Stomach smooth muscle (tissue), 2 donors: ENCODE data around the gene SH2D3C.
A peak's percentile ranks its signal among the peaks of the same experiment; 100 is the strongest.

ENCODE experiments used
- H3K27ac ChIP-seq: one replicate; pipeline ENCODE4 v1.7.0; 2013; ENCODE audit warnings: mild to moderate bottlenecking, low read length, inconsistent platforms
- H3K27me3 ChIP-seq, 2 donors: one replicate each; pipeline ENCODE4 v1.7.0; 2013; ENCODE audit warnings: low read length in 2 of 2; ENCODE audit not compliant: insufficient read depth in 2 of 2, control insufficient read depth in 1 of 2
- H3K36me3 ChIP-seq, 2 donors: one replicate each; pipeline ENCODE4 v1.7.0; 2013; ENCODE audit warnings: low read length in 2 of 2; ENCODE audit not compliant: control insufficient read depth in 2 of 2, insufficient read depth in 2 of 2
- H3K4me1 ChIP-seq: one replicate; pipeline ENCODE4 v1.7.0; 2013; ENCODE audit warnings: low read length; ENCODE audit not compliant: control insufficient read depth, insufficient read depth
- H3K4me3 ChIP-seq, 2 donors: one replicate each; pipeline ENCODE4 v1.7.0; 2013; ENCODE audit warnings: low read length in 2 of 2
- H3K9ac ChIP-seq, 2 donors: one replicate each; pipeline ENCODE4 v1.7.0; 2013; ENCODE audit warnings: low read length in 2 of 2, mild to moderate bottlenecking in 1 of 2
- H3K9me3 ChIP-seq, 2 donors: one replicate each; pipeline ENCODE4 v1.7.0; 2013; ENCODE audit warnings: low read length in 2 of 2; ENCODE audit not compliant: control insufficient read depth in 2 of 2
- donor health status: healthy.
- donor health status: Pancreatic carcinoma.

Gene SH2D3C

GRCh38 chr9:127749090-127749787, 29.2 kb downstream of the SH2D3C start:
- Histone ChIP-seq H3K27ac (no peak overlapping the region), H3K9me3 (no peaks in the 10 kb centered on the region), H3K27me3 (peaks cover 14 to 31% of the 10 kb centered on the region in 2 donors), H3K4me1 (peaks cover under 1% of the 10 kb centered on the region), H3K9ac (no peak overlapping the region), H3K36me3 (no peaks in the 10 kb centered on the region), H3K4me3 (no peak overlapping the region)

- no peak overlapping the region for H3K9ac ChIP-seq
- peaks cover 12 to 23% of the 10 kb centered on the region in 2 donors for H3K27me3 ChIP-seq
- no peak overlapping the region for H3K4me3 ChIP-seq
- no peak overlapping the region for H3K27ac ChIP-seq
- no peaks in the 10 kb centered on the region for H3K36me3 ChIP-seq
- no peaks in the 10 kb centered on the region for H3K4me1 ChIP-seq
- no peaks in the 10 kb centered on the region for H3K9me3 ChIP-seq
These were observed 31.4 kb downstream of the SH2D3C start for GRCh38 chr9:127746959-127747569.

DNA sequence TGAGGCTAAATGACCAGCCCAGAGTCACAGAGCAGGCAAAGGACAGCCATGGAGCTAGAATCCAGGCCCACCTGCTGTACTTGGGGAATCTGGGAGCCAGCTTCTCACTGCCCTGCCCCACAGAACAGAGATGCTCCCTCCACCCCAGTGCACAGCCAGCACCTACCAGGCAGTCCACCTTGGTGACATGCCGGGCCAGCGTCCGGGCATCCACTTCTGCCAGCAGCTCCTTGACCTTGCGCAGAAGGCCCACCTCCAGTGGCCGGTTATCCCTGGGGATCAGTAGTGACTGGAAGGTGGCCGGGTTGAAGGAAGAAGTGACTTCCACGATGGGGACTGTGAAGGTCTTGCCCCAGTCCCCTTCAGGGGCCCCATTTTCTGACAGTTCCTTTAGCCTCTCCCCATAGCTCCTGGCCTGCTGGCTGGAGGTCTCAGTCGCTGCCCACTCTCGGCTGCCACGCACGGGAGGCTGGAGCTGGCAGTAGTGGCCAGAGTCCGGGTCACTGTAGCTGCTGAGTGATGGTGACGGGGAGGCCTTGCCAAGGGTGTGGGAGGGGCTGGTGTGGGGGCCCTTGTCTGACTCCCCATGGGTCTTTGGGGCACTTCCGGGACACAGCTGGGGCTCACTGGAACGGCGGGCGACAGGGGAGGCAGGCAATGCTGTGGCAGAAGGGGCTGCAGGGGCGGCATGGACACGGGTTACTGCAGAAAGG, 33.9 kb downstream of the SH2D3C start:
- Histone ChIP-seq H3K36me3 (no peaks in the 10 kb centered on the region), H3K27ac (no peak overlapping the region), H3K9me3 (no peaks in the 10 kb centered on the region), H3K9ac (no peak overlapping the region), H3K4me3 (no peak overlapping the region), H3K4me1 (peaks cover 8% of the 10 kb centered on the region), H3K27me3 (peaks cover 15 to 18% of the 10 kb centered on the region in 2 donors)

DNA sequence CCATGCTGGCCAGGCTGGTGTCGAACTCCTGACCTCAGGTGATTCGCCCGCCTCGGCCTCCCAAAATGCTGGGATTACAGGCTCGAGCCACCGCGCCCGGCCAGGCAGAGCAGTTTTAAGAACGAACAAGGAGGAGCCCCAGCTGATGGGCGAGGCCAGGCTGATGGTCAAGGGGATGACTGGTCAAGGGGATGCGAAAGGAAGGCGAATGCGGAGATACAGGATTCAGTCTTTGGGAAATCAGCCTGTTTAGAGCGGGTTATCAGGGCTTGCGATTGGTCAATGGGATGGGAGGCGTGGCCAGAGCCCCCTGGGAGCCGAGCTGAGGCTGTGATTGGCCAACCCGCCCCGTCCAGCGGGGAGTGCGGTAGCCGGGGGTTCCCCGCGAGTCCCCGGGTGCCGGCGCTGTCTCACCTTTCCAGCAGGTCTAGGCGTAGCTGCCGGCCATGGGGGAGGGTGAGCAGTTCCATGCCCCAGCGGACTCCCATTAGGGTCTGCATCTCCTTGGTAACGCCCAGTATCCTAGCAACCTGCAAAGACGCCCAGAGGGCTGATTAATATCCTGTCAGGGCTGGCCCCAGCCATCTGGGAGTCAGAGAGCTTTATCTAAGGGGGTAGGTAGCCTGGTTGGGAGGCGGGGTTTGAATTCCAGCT, 35.9 kb downstream of the SH2D3C start:
- H3K27me3 ChIP-seq = peaks cover 12 to 15% of the 10 kb centered on the region in 2 donors
- peaks cover 8% of the 10 kb centered on the region for H3K4me1 ChIP-seq
- no peaks in the 10 kb centered on the region for H3K36me3 ChIP-seq
- no peak overlapping the region for H3K4me3 ChIP-seq
- no peak overlapping the region for H3K9ac ChIP-seq
- H3K9me3 ChIP-seq = no peaks in the 10 kb centered on the region
- no peak overlapping the region for H3K27ac ChIP-seq

- no peak overlapping the region for H3K4me3 ChIP-seq
- no peaks in the 10 kb centered on the region for H3K36me3 ChIP-seq
- no peak overlapping the region for H3K9ac ChIP-seq
- H3K27me3 ChIP-seq = peaks cover 12 to 15% of the 10 kb centered on the region in 2 donors
- no peaks in the 10 kb centered on the region for H3K9me3 ChIP-seq
- H3K4me1 ChIP-seq = peaks cover 8% of the 10 kb centered on the region
- H3K27ac ChIP-seq = no peak overlapping the region
These were observed 36.5 kb downstream of the SH2D3C start for GRCh38 chr9:127741831-127742434.

DNA sequence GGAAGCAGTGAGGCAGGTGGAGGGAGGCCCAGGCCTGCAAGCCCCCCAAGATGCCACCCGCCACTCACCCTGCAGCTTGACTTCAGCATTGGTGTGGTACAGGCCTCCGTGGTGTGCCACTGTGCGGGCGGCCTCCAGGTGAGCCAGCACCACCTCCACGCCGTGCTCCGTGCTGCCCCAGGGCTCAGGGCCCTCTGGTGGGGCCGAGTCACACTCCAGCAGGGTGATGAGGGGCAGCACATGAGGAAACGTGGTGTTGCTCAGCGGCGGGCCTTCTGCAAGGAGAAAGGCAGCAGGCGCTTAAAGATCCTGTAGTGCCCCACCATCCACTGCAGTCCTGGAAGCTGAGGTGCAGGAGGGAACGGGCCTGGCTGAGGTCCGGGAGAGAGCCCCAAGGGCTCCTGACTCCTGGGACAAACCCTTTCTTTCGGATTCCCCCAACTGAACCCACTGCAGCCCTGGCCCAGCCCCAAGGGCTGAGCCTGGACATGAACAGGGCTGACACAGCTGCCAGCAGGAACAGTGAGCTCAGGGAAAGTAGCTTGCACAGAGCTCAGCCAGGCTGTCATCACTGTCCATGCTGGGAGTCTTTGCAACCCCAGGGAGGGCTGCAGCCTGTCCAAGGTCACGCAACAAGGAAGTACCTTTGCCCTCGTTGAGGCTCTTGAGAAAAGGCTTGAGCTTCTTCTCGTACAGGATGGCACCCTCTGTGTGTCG, 38.7 kb downstream of the SH2D3C start:
- Histone ChIP-seq H3K27ac (peak overlapping the region; percentile 2), H3K4me1 (peaks cover 14% of the 10 kb centered on the region), H3K9ac (no peak overlapping the region), H3K36me3 (no peaks in the 10 kb centered on the region), H3K27me3 (peaks cover 12 to 15% of the 10 kb centered on the region in 2 donors), H3K9me3 (no peaks in the 10 kb centered on the region), H3K4me3 (no peak overlapping the region)

DNA sequence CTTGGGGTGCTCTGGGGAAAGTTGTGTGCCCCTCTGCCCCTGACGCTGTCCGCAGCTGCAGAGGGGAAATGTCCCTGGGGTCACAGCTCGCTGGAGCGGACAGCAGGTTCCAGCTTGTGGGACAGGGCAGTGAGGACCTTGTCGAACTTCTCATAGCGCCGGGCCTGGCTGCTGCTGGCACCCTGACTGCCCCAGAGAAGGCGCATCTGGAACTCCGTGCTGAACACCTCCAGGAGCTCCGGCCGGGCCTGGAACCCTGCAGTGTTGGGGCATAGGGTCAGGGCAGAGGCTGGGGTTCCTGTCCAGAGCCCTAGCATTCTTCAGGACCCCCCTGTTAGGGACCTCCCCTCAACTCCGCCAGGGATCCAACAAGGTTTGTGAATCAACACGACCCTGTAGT, 39.8 kb downstream of the SH2D3C start:
- H3K9ac ChIP-seq = no peak overlapping the region
- H3K4me1 ChIP-seq = peaks cover 23% of the 10 kb centered on the region
- H3K36me3 ChIP-seq = no peaks in the 10 kb centered on the region
- no peak overlapping the region for H3K27ac ChIP-seq
- no peak overlapping the region for H3K4me3 ChIP-seq
- H3K27me3 ChIP-seq = peaks cover 6 to 15% of the 10 kb centered on the region in 2 donors
- H3K9me3 ChIP-seq = no peaks in the 10 kb centered on the region

DNA sequence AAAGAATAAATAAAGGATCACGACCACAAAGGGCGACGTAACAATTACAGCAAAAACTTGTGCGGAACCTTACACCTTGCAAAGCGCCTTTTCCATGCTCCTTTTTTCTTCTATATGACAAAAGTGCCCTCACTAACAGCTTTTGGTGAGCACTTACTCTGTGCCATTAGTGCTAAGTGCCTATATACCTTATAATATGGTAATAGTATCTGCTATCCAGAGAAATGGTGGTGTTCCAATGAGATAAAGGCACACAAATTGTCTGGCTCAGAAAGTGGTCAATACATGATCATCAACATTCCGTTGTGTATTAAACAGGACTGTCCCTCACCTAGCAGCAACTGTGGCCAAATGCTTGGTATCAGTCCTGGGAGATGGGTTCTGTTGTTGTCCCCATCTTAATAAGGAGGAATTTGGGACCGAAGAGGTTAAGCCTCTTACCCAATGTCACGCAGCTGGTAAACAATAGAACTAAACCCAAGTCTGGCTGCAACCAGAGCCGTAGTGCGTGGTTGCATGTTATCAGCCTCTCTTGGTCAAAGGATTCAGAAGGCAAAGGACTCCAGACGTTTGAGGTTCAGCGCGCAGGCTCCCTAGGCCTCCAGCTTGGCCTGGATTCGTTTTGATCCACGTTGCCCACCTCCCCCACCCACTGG, 42.8 kb downstream of the SH2D3C start:
- Histone ChIP-seq H3K9ac (no peak overlapping the region), H3K36me3 (peaks cover 9 to 14% of the 10 kb centered on the region in 2 donors), H3K9me3 (no peaks in the 10 kb centered on the region), H3K27me3 (no peaks in the 10 kb centered on the region), H3K4me3 (peak overlapping the region in 1 of 2 donors; percentile 82), H3K4me1 (peaks cover 22% of the 10 kb centered on the region), H3K27ac (peak overlapping the region; percentile 88)

GRCh38 chr9:127734747-127735529, 43.5 kb downstream of the SH2D3C start, which contains the start of gene TOR2A:
Gene TOR2A (minus strand): TSS chr9:127735294. CDS start chr9:127735270, 24 bp downstream.
- Histone ChIP-seq H3K27ac (peak within 1 kb of the TSS; percentile 88), H3K36me3 (peaks cover 9 to 14% of the 10 kb centered on the region in 2 donors), H3K9me3 (no peaks in the 10 kb centered on the region), H3K4me1 (peaks cover 19% of the 10 kb centered on the region), H3K9ac (peak within 1 kb of the TSS; percentile 67 to 74), H3K27me3 (no peaks in the 10 kb centered on the region), H3K4me3 (peak within 1 kb of the TSS; percentile 35 to 82)
